ENCODE results near the gene FBN2.

FBN2 gene

DNA sequence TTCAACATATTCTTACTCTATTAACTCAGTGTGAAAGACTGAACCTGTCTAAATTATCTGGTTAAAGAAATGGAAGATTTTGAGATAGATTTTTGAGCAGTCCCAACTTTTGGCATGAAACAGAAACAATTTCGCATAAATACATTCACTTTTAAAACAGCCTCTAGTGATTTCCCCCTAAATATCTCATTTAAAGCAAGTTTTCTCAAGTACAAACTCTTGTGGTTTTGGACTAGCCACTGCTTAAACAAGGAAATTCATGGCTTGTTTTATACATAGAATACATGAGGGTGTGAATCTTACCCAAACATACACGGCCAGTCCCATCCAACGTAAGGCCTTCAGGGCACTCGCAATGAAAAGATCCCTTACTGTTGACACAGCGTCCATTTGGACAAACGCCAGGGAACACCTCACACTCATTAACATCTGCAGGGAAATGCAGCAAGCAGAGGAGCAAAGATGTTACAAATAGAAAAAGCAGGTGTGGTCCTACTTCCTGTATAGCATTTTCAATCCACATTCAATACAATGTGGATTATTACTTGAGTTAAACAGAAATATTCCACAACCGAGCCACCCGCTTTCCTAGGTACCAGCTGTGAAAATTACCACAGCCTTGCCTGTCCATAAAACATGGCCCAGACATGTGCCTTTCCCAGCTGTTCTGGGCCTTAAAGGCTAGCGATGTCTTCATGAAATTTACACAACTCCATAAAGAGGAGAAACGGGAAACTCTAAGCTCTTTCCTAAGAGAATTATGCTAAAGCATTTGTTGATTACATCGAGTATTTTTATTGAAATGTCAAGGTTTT lies 188.8 kb downstream of the FBN2 start:
- DNase-seq (ENCODE audit: low read depth, low spot score), result no peak
- no peak overlapping the region for H3K27ac ChIP-seq

DNA sequence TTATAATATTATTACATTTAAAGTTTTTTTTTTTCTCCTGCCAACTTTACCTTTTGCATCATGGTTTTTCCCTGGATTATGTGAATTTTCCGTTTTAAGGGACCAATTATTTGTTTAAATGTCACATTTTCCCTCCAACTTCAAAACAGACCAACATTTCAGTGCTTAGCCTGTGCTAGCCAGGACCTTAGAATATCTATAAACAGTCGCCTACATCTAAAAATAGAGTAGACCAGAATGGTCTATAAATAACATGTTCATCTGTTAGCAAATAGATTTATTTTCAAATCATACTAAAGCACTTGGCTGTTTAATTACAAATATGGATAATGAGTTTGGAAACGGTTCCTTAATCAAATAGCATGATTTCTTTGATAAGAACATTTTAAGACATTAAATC lies 192.0 kb downstream of the FBN2 start:
- H3K4me3 ChIP-seq, result no peak overlapping the region
- no peak for DNase-seq (ENCODE audit: low read depth, low spot score)
- no peak overlapping the region for H3K9ac ChIP-seq (ENCODE audit: insufficient read length)
- no peaks in the 10 kb centered on the region for H3K9me3 ChIP-seq (ENCODE audit: low read depth, low read length)
- no peak overlapping the region for H3K27ac ChIP-seq
- H3K36me3 ChIP-seq (ENCODE audit: insufficient read depth, low read length), result no peaks in the 10 kb centered on the region
- TF ChIP-seq EZH2 (IDR thresholded peaks at IDR 0.05) (no peak), POLR2AphosphoS5 (IDR thresholded peaks at IDR 0.05; ENCODE audit: borderline replicate concordance, low read depth, low read length) (no peak), FOXP2 (optimal IDR thresholded peaks at IDR 0.05; ENCODE audit: control extremely low read depth, extremely low read length, insufficient read depth) (no peak)

More for the DNA sequence above, 188.8 kb downstream of the FBN2 start:
- H3K9me3 ChIP-seq (ENCODE audit: low read depth, low read length), result no peaks in the 10 kb centered on the region
- no peak overlapping the region for H3K4me3 ChIP-seq
- no peak overlapping the region for H3K9ac ChIP-seq (ENCODE audit: insufficient read length)
- no peak for TF ChIP-seq EZH2 (IDR thresholded peaks at IDR 0.05)
- no peak for TF ChIP-seq POLR2AphosphoS5 (IDR thresholded peaks at IDR 0.05; ENCODE audit: borderline replicate concordance, low read depth, low read length)
- no peak for TF ChIP-seq FOXP2 (optimal IDR thresholded peaks at IDR 0.05; ENCODE audit: control extremely low read depth, extremely low read length, insufficient read depth)
- no peaks in the 10 kb centered on the region for H3K36me3 ChIP-seq (ENCODE audit: insufficient read depth, low read length)

DNA sequence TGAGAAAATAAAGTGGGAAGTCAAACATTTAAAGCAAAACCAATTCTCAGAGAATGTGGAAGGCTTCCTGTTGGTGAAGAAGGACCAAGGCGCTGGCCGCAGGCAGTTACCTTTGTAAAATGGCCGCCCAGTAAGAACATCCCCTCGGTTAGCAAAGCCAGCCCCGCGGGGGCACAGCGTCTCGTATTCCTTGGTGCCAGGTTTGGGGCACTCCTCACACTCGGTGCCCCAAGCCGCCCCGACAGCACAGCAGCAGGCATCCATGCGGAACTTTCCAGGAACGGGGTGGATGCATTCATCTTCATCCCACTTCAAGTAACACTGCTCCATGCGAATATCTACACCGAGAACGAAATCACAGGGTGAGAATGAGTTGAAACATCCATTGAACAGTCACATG lies 192.8 kb downstream of the FBN2 start:
- H3K9ac ChIP-seq (ENCODE audit: insufficient read length), result no peak overlapping the region
- H3K4me3 ChIP-seq, result no peak overlapping the region
- H3K9me3 ChIP-seq (ENCODE audit: low read depth, low read length), result no peaks in the 10 kb centered on the region
- TF ChIP-seq EZH2 (IDR thresholded peaks at IDR 0.05) (no peak), POLR2AphosphoS5 (IDR thresholded peaks at IDR 0.05; ENCODE audit: borderline replicate concordance, low read depth, low read length) (no peak), FOXP2 (optimal IDR thresholded peaks at IDR 0.05; ENCODE audit: control extremely low read depth, extremely low read length, insufficient read depth) (no peak)
- DNase-seq (ENCODE audit: low read depth, low spot score), result no peak
- H3K36me3 ChIP-seq (ENCODE audit: insufficient read depth, low read length), result no peaks in the 10 kb centered on the region
- H3K27ac ChIP-seq, result no peak overlapping the region

DNA sequence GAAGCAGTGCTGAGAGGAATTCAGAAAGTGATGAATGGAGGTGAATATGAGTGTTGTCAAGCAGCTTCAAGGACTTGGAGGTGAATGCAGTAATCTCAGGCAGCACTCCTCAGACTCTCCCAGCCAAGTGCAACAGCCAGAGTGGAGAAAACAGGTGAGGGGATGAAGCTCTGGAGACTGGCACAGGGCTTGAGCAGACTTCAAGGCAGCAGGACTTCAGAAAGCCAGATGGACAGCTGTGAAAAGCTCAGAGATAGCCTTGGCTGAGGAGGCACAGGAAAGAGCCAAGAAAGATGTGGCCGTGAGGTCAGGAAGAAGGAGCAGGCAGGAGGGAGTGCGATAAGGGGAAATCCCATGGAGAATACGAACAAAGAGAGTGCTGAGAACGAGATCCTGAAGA lies 194.9 kb downstream of the FBN2 start:
- no peak overlapping the region for H3K27ac ChIP-seq
- H3K36me3 ChIP-seq (ENCODE audit: insufficient read depth, low read length), result no peaks in the 10 kb centered on the region
- no peak overlapping the region for H3K9ac ChIP-seq (ENCODE audit: insufficient read length)
- TF ChIP-seq FOXP2 (optimal IDR thresholded peaks at IDR 0.05; ENCODE audit: control extremely low read depth, extremely low read length, insufficient read depth) (no peak), POLR2AphosphoS5 (IDR thresholded peaks at IDR 0.05; ENCODE audit: borderline replicate concordance, low read depth, low read length) (no peak), EZH2 (IDR thresholded peaks at IDR 0.05) (no peak)
- no peak for DNase-seq (ENCODE audit: low read depth, low spot score)
- H3K4me3 ChIP-seq, result no peak overlapping the region
- H3K9me3 ChIP-seq (ENCODE audit: low read depth, low read length), result no peaks in the 10 kb centered on the region

DNA sequence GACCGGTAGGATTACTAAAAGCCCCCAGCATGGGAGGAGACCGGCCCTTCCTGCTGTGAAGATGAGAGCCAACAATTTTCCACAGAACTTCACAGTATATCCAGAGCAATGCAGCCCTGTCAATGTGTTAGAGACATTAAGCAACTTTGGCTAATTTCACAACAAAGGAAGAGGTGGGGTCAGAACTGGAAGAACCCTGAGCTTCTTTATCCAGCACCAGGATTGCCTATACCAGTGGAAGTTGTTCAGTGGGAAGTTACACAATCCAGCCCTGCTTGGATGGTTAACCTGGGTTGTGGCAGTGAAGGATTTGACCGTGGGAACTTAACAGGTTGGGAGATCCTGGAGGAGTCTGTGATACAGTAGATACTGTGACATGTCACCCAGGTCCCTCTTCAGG lies 197.0 kb downstream of the FBN2 start:
- H3K9ac ChIP-seq (ENCODE audit: insufficient read length), result no peak overlapping the region
- no peaks in the 10 kb centered on the region for H3K36me3 ChIP-seq (ENCODE audit: insufficient read depth, low read length)
- no peak for DNase-seq (ENCODE audit: low read depth, low spot score)
- TF ChIP-seq POLR2AphosphoS5 (IDR thresholded peaks at IDR 0.05; ENCODE audit: borderline replicate concordance, low read depth, low read length), result no peak
- no peak for TF ChIP-seq EZH2 (IDR thresholded peaks at IDR 0.05)
- TF ChIP-seq FOXP2 (optimal IDR thresholded peaks at IDR 0.05; ENCODE audit: control extremely low read depth, extremely low read length, insufficient read depth), result no peak
- H3K27ac ChIP-seq, result no peak overlapping the region
- no peaks in the 10 kb centered on the region for H3K9me3 ChIP-seq (ENCODE audit: low read depth, low read length)
- no peak overlapping the region for H3K4me3 ChIP-seq

DNA sequence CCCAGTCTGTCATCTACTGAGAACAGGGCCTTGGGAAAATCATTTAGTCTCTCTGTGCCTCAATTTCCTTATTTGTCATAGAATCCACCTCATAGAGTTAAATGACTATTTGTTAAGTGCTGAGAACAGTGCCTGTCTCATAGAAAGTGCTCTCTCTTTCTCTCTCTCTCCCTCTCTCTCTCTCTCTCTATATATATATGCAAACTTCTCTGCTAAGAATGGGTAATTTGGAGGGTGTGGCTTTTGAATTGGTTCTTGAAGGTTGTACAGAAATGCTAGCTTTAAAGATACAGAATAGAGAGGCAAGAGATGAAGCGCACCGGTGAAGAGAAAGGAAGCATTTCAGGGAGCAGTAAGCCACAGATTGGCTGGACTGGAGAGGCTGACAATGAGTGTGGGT lies 197.4 kb downstream of the FBN2 start:
- Histone ChIP-seq H3K4me3 (no peak overlapping the region), H3K27ac (no peak overlapping the region), H3K9ac (ENCODE audit: insufficient read length) (no peak overlapping the region), H3K9me3 (ENCODE audit: low read depth, low read length) (no peaks in the 10 kb centered on the region), H3K36me3 (ENCODE audit: insufficient read depth, low read length) (no peaks in the 10 kb centered on the region)
- no peak for DNase-seq (ENCODE audit: low read depth, low spot score)
- TF ChIP-seq EZH2 (IDR thresholded peaks at IDR 0.05) (no peak), POLR2AphosphoS5 (IDR thresholded peaks at IDR 0.05; ENCODE audit: borderline replicate concordance, low read depth, low read length) (no peak), FOXP2 (optimal IDR thresholded peaks at IDR 0.05; ENCODE audit: control extremely low read depth, extremely low read length, insufficient read depth) (no peak)

DNA sequence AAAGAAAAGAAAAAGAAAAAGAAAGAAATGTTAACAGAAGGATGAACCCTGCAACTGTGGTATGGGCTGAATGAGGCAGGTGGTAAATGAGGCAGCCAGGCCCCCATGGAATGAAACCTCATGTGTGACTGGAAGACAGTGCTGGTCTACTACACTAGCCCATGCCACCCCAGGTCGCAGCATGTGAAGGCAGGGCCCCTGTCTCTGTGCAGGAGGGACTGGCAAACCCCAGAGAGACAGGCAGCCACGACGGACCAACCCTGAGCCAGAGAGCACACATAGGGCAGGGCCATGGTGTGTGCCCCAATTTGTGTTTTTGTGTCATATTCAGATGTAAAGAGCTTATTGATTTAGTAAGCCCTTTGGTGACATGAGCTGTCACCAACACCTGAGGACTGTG lies 198.5 kb downstream of the FBN2 start:
- H3K27ac ChIP-seq, result no peak overlapping the region
- TF ChIP-seq POLR2AphosphoS5 (IDR thresholded peaks at IDR 0.05; ENCODE audit: borderline replicate concordance, low read depth, low read length), result no peak
- TF ChIP-seq FOXP2 (optimal IDR thresholded peaks at IDR 0.05; ENCODE audit: control extremely low read depth, extremely low read length, insufficient read depth), result no peak
- no peaks in the 10 kb centered on the region for H3K36me3 ChIP-seq (ENCODE audit: insufficient read depth, low read length)
- no peak overlapping the region for H3K4me3 ChIP-seq
- no peaks in the 10 kb centered on the region for H3K9me3 ChIP-seq (ENCODE audit: low read depth, low read length)
- no peak overlapping the region for H3K9ac ChIP-seq (ENCODE audit: insufficient read length)
- no peak for DNase-seq (ENCODE audit: low read depth, low spot score)

DNA sequence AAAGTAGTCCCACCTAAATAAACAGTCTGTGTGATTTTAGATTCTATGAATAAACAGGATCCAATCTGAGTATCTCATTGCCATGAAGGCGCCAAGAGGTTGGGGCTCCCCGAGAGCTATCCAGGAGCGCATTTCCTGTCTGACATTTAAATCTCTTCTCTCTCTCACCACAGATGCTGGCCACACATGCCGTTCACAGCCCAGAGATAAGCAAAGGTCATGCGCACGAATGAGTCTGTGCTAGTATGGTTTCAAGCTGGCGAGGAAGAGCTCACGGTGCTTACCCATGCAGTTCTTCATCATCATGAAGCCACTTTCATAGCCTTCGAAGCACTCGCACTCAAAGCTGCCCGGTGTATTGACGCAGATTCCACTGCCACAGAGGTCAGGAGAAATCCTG lies 199.4 kb downstream of the FBN2 start:
- Histone ChIP-seq H3K9me3 (ENCODE audit: low read depth, low read length) (no peaks in the 10 kb centered on the region), H3K4me3 (no peak overlapping the region), H3K9ac (ENCODE audit: insufficient read length) (no peak overlapping the region), H3K27ac (no peak overlapping the region), H3K36me3 (ENCODE audit: insufficient read depth, low read length) (no peaks in the 10 kb centered on the region)
- no peak for DNase-seq (ENCODE audit: low read depth, low spot score)
- no peak for TF ChIP-seq EZH2 (IDR thresholded peaks at IDR 0.05)
- no peak for TF ChIP-seq POLR2AphosphoS5 (IDR thresholded peaks at IDR 0.05; ENCODE audit: borderline replicate concordance, low read depth, low read length)
- TF ChIP-seq FOXP2 (optimal IDR thresholded peaks at IDR 0.05; ENCODE audit: control extremely low read depth, extremely low read length, insufficient read depth), result no peak

DNA sequence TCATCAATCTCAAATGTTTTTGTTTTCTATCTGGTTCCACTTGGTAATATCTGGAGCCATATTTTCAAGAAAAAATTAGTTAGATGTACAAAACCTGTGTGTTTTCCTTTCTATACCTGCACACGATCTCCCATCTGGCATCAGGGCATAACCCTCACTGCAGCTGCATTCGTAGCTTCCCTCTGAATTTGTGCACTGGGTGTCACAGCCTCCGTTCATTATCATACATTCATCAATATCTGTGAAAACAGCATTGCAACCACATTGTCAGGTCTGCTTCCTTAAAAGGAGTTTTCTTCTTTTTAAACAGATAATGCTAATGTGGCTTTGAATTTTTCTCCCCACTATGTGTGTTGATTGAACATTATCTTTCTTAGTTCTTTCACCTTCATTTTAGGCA lies 202.7 kb downstream of the FBN2 start:
- H3K27ac ChIP-seq, result no peak overlapping the region
- H3K4me3 ChIP-seq, result no peak overlapping the region
- DNase-seq (ENCODE audit: low read depth, low spot score), result no peak
- H3K36me3 ChIP-seq (ENCODE audit: insufficient read depth, low read length), result peaks cover 11% of the 10 kb centered on the region
- TF ChIP-seq FOXP2 (optimal IDR thresholded peaks at IDR 0.05; ENCODE audit: control extremely low read depth, extremely low read length, insufficient read depth) (no peak), EZH2 (IDR thresholded peaks at IDR 0.05) (no peak), POLR2AphosphoS5 (IDR thresholded peaks at IDR 0.05; ENCODE audit: borderline replicate concordance, low read depth, low read length) (no peak)
- H3K9ac ChIP-seq (ENCODE audit: insufficient read length), result no peak overlapping the region
- no peaks in the 10 kb centered on the region for H3K9me3 ChIP-seq (ENCODE audit: low read depth, low read length)
